HG03432 (cell line): ENCODE data around the gene MGMT.

Experiments
- ATAC-seq: cut with Tn5 transposase; IDR thresholded peaks from one replicate; pipeline ENCODE4 v1.9.1; 2021; ENCODE audit warnings: mild to moderate bottlenecking, moderate library complexity; ENCODE audit not compliant: unreplicated experiment

The MGMT gene

GRCh38 chr10:129615921-129616525, 149.0 kb downstream of the MGMT start:
- ATAC-seq = no peak

GRCh38 chr10:129617768-129618167, 150.7 kb downstream of the MGMT start:
- ATAC-seq = no peak

GRCh38 chr10:129621062-129621461, 154.0 kb downstream of the MGMT start:
- no peak for ATAC-seq

- ATAC-seq = no peak
These were observed 154.7 kb downstream of the MGMT start for GRCh38 chr10:129621693-129622092.

GRCh38 chr10:129622291-129622690, 155.2 kb downstream of the MGMT start:
- no peak for ATAC-seq

GRCh38 chr10:129622736-129623135, 155.7 kb downstream of the MGMT start:
- ATAC-seq = no peak

- ATAC-seq = no peak
These were observed 157.5 kb downstream of the MGMT start for GRCh38 chr10:129624526-129624925.

- ATAC-seq = no peak
These were observed 159.3 kb downstream of the MGMT start for GRCh38 chr10:129626309-129626708.

GRCh38 chr10:129626796-129627435, 159.9 kb downstream of the MGMT start:
- no peak for ATAC-seq

- no peak for ATAC-seq
These were observed 160.4 kb downstream of the MGMT start for GRCh38 chr10:129627442-129627841.

GRCh38 chr10:129628823-129629222, 161.8 kb downstream of the MGMT start:
- ATAC-seq = no peak

- ATAC-seq = no peak
These were observed 162.9 kb downstream of the MGMT start for GRCh38 chr10:129629911-129630310.

- ATAC-seq = no peak
These were observed 164.0 kb downstream of the MGMT start for GRCh38 chr10:129631006-129631405.

- ATAC-seq = no peak
These were observed 165.0 kb downstream of the MGMT start for GRCh38 chr10:129631870-129632623.

GRCh38 chr10:129637010-129637409, 170.0 kb downstream of the MGMT start:
- no peak for ATAC-seq

GRCh38 chr10:129637846-129638245, 170.8 kb downstream of the MGMT start:
- ATAC-seq = no peak

- no peak for ATAC-seq
These were observed 174.3 kb downstream of the MGMT start for GRCh38 chr10:129641351-129641750.

GRCh38 chr10:129641982-129642381, 174.9 kb downstream of the MGMT start:
- ATAC-seq = no peak

- ATAC-seq = no peak
These were observed 175.4 kb downstream of the MGMT start for GRCh38 chr10:129642427-129642826.

GRCh38 chr10:129643266-129643665, 176.2 kb downstream of the MGMT start:
- no peak for ATAC-seq

GRCh38 chr10:129645487-129645886, 178.4 kb downstream of the MGMT start:
- ATAC-seq = no peak

- ATAC-seq = no peak
These were observed 179.9 kb downstream of the MGMT start for GRCh38 chr10:129646973-129647372.
